Measurements from ENCODE around the gene HMG20B. TPM values are rescaled to one million over a fixed set of nuclear protein-coding genes. Genes with fewer than 3 reads are reported as not detected.

The HMG20B gene
- total RNA-seq, 5 donors from 2014 or later (not counting 1 experiment from before 2014, with no cell fraction given), result 38.0 to 81.6 (median 74.7) TPM

DNA sequence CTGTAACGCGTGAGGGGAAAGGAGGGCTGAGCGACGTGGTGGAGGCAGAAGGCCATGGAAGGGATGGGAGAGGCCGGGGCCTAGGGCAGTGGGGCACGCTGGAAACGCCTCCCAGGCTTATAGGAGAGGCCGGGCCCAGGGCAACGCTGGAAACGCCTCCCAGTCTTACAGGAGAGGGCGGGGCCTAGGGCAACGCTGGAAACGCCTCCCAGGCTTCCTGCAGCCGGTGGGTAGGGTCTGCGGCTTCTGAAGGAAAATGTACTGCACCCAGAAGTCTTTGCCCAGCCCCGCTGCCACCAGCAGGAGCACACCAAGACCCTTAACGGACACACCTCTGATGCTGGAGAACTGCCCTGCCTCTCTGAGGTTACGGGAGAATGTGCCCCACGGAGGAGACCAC, 44.7 kb downstream of the HMG20B start:
- H3K4me3 Mint-ChIP-seq, result peak overlapping the region in 1 of 3 donors; percentile 57
- H3K27ac Mint-ChIP-seq, result peak overlapping the region in 1 of 2 donors; percentile 16
- POLR2A ChIA-PET, result no interaction called here
- Histone ChIP-seq H3K36me3 (ENCODE audit: control insufficient read depth in 2 of 2, extremely low read depth in 1 of 2, insufficient read depth in 1 of 2, low read length in 1 of 2) (peaks cover 20 to 33% of the 10 kb centered on the region in 2 donors), H3K27me3 (replicated peaks in 1 of 2; ENCODE audit: control insufficient read depth in 2 of 2, extremely low read depth in 1 of 2, insufficient read depth in 2 of 2, low read length in 1 of 2) (no peaks in the 10 kb centered on the region), H3K4me1 (ENCODE audit: control insufficient read depth in 1 of 2, extremely low read depth in 1 of 2, insufficient read depth in 2 of 2, low read length in 2 of 2) (peaks cover 6 to 11% of the 10 kb centered on the region in 2 experiments), H3K9me3 (no peaks in the 10 kb centered on the region), H3K4me3 (ENCODE audit: control insufficient read depth in 1 of 2, extremely low read depth in 1 of 2, low read length in 1 of 2) (peak overlapping the region in 1 of 2 donors; percentile 38), H3K27ac (ENCODE audit: low read length) (no peak overlapping the region)
- ATAC-seq (replicated peaks in 1 of 4) (peak; percentile 41 to 81 (median 52)), DNase-seq (peak in 18 of 35 experiments; percentile 6 to 40 (median 24))
- 55% methylated on average over 17 of the region's 19 CpGs for WGBS (ENCODE audit: insufficient coverage)
- H3K9me3 Mint-ChIP-seq, result no peaks in the 10 kb centered on the region
- no peaks in the 10 kb centered on the region for H3K36me3 Mint-ChIP-seq
- H3K4me1 Mint-ChIP-seq, result peaks cover 9 to 12% (median 11%) of the 10 kb centered on the region in 3 donors
- CTCF ChIA-PET, result no interaction called here
- H3K27me3 Mint-ChIP-seq, result no peaks in the 10 kb centered on the region

DNA sequence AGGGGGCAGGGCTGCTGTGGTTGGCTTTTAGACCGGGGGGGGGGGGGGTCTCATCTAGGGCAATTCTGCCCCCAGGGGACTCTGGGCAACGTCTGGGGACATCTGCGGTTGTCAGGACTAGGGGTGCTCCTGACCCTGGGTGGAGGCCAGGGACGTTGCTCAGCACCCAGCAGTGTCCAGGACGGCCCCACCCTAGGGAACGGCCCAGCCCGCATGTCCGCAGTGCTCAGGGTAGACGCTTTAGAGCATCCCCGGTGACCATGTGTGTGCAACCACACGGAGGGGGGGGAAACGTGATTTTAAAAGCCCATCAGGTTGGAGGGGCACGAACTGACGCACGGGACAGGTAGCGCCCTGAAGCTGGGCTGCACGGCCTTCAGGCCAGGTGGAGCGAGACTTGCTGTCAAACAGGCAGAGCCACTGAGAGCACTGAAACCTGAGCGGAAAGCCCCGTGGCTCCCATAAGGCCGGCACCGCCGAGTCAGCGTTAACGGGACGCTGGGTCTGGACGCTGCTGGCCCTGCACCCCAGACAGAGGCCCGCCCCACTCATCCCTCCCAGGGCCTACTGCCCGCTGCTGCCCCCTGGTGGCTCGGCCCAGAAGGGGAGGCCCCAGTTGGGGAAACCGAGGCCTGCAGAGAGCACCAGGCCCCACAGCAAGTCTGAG, 45.5 kb downstream of the HMG20B start:
- Histone ChIP-seq H3K27me3 (replicated peaks in 1 of 2; ENCODE audit: control insufficient read depth in 2 of 2, extremely low read depth in 1 of 2, insufficient read depth in 2 of 2, low read length in 1 of 2) (no peaks in the 10 kb centered on the region), H3K4me3 (ENCODE audit: control insufficient read depth in 1 of 2, extremely low read depth in 1 of 2, low read length in 1 of 2) (no peak overlapping the region), H3K9me3 (no peaks in the 10 kb centered on the region), H3K27ac (ENCODE audit: low read length) (no peak overlapping the region), H3K36me3 (ENCODE audit: control insufficient read depth in 2 of 2, extremely low read depth in 1 of 2, insufficient read depth in 1 of 2, low read length in 1 of 2) (peaks cover 17 to 36% of the 10 kb centered on the region in 2 donors), H3K4me1 (ENCODE audit: control insufficient read depth in 1 of 2, extremely low read depth in 1 of 2, insufficient read depth in 2 of 2, low read length in 2 of 2) (peaks cover 6 to 11% of the 10 kb centered on the region in 2 experiments)
- no peak overlapping the region for H3K27ac Mint-ChIP-seq
- ChIA-PET CTCF (no interaction called here), POLR2A (no interaction called here)
- H3K36me3 Mint-ChIP-seq, result no peaks in the 10 kb centered on the region
- H3K27me3 Mint-ChIP-seq, result no peaks in the 10 kb centered on the region
- DNase-seq (peak in 26 of 35 experiments; percentile 10 to 64 (median 34)), ATAC-seq (replicated peaks in 1 of 4) (peak; percentile 61 to 67 (median 63))
- WGBS (ENCODE audit: insufficient coverage), result 77% methylated on average over 29 of the region's 31 CpGs
- H3K4me1 Mint-ChIP-seq, result peaks cover 11 to 14% (median 11%) of the 10 kb centered on the region in 3 donors
- H3K9me3 Mint-ChIP-seq, result no peaks in the 10 kb centered on the region
- no peak overlapping the region for H3K4me3 Mint-ChIP-seq

DNA sequence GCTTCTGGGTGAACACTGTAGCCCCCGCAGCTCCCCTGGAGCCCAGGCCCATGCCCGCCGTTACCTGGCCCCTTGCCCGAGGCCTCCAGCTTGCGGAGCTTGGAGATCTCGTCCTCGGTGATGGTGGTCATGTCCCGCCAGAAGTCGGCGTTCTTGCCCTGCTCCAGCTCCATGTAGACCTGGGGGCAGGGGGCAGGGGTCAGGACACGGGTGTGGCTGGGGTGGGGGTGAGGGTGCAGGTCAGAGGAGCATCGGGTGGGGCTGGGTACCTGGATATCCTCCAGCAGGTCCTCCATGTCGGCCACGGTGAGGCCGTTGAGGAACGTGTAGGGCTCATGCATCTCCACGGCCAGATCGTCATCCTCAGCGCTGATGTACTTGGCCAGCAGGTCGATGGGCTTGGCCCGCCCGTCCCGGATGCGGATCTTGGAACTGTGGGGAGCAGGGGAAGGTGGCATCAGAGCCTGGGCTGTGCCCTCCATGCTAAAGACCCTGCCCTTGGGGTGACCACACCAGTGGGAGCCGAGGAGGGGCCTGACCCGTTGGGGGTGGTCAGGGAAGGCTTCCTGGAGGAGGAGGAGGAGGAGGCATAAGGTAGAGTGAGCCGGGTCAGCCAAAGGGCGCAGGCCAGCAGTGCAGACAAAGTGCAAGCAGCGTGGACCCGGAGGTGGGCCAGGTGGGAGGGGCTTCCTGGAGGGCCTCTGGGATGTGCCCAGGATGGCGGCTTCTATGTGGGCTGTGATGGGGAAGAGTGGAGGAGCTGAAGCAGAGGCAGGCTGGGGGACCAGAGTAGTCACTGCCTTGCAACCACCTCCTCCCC, 46.3 kb downstream of the HMG20B start:
- ATAC-seq (replicated peaks in 1 of 4) (no peak), DNase-seq (no peak)
- Histone ChIP-seq H3K36me3 (ENCODE audit: control insufficient read depth in 2 of 2, extremely low read depth in 1 of 2, insufficient read depth in 1 of 2, low read length in 1 of 2) (peaks cover 14 to 33% of the 10 kb centered on the region in 2 donors), H3K27ac (ENCODE audit: low read length) (no peak overlapping the region), H3K4me1 (ENCODE audit: control insufficient read depth in 1 of 2, extremely low read depth in 1 of 2, insufficient read depth in 2 of 2, low read length in 2 of 2) (peaks cover 6 to 12% of the 10 kb centered on the region in 2 experiments), H3K4me3 (ENCODE audit: control insufficient read depth in 1 of 2, extremely low read depth in 1 of 2, low read length in 1 of 2) (no peak overlapping the region), H3K27me3 (replicated peaks in 1 of 2; ENCODE audit: control insufficient read depth in 2 of 2, extremely low read depth in 1 of 2, insufficient read depth in 2 of 2, low read length in 1 of 2) (no peaks in the 10 kb centered on the region), H3K9me3 (no peaks in the 10 kb centered on the region)
- no peak overlapping the region for H3K4me3 Mint-ChIP-seq
- H3K27ac Mint-ChIP-seq, result no peak overlapping the region
- H3K36me3 Mint-ChIP-seq, result no peaks in the 10 kb centered on the region
- CTCF ChIA-PET, result no interaction called here
- WGBS (ENCODE audit: insufficient coverage), result 95% methylated on average over 24 of the region's 31 CpGs
- H3K4me1 Mint-ChIP-seq, result peaks cover 12 to 15% (median 13%) of the 10 kb centered on the region in 3 donors
- POLR2A ChIA-PET, result no interaction called here
- no peaks in the 10 kb centered on the region for H3K9me3 Mint-ChIP-seq
- no peaks in the 10 kb centered on the region for H3K27me3 Mint-ChIP-seq

DNA sequence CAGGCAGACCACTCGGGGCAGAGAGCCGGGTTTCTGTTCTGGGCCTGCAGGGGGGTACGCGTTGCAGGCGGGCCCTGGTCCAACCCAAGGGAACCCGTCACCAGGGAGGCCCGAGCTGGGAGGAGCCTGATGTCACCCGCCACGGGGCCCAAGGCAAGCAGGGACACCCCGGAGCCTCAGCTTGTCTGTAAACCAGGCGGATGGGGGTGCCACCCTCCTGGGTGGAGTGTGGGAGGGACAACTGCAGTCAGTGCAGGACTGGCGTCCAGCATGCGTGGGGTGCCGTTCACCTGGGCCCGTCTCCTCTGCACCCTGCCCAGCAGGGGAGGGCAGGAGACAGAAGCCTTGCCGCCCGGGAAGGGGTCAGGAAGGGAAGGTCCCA, 46.9 kb downstream of the HMG20B start:
- Histone ChIP-seq H3K4me3 (ENCODE audit: control insufficient read depth in 1 of 2, extremely low read depth in 1 of 2, low read length in 1 of 2) (no peak overlapping the region), H3K27me3 (replicated peaks in 1 of 2; ENCODE audit: control insufficient read depth in 2 of 2, extremely low read depth in 1 of 2, insufficient read depth in 2 of 2, low read length in 1 of 2) (no peaks in the 10 kb centered on the region), H3K4me1 (ENCODE audit: control insufficient read depth in 1 of 2, extremely low read depth in 1 of 2, insufficient read depth in 2 of 2, low read length in 2 of 2) (peaks cover 6 to 18% of the 10 kb centered on the region in 2 experiments), H3K36me3 (ENCODE audit: control insufficient read depth in 2 of 2, extremely low read depth in 1 of 2, insufficient read depth in 1 of 2, low read length in 1 of 2) (peaks cover 12 to 33% of the 10 kb centered on the region in 2 donors), H3K27ac (ENCODE audit: low read length) (no peak overlapping the region), H3K9me3 (no peaks in the 10 kb centered on the region)
- WGBS (ENCODE audit: insufficient coverage), result 94% methylated on average over 15 of the region's 17 CpGs
- no peak overlapping the region for H3K4me3 Mint-ChIP-seq
- H3K27ac Mint-ChIP-seq, result no peak overlapping the region
- H3K4me1 Mint-ChIP-seq, result peaks cover 18 to 21% (median 19%) of the 10 kb centered on the region in 3 donors
- ATAC-seq (replicated peaks in 1 of 4) (no peak), DNase-seq (no peak)
- H3K36me3 Mint-ChIP-seq, result no peaks in the 10 kb centered on the region
- H3K9me3 Mint-ChIP-seq, result no peaks in the 10 kb centered on the region
- H3K27me3 Mint-ChIP-seq, result no peaks in the 10 kb centered on the region
- POLR2A ChIA-PET, result no interaction called here
- CTCF ChIA-PET, result no interaction called here

DNA sequence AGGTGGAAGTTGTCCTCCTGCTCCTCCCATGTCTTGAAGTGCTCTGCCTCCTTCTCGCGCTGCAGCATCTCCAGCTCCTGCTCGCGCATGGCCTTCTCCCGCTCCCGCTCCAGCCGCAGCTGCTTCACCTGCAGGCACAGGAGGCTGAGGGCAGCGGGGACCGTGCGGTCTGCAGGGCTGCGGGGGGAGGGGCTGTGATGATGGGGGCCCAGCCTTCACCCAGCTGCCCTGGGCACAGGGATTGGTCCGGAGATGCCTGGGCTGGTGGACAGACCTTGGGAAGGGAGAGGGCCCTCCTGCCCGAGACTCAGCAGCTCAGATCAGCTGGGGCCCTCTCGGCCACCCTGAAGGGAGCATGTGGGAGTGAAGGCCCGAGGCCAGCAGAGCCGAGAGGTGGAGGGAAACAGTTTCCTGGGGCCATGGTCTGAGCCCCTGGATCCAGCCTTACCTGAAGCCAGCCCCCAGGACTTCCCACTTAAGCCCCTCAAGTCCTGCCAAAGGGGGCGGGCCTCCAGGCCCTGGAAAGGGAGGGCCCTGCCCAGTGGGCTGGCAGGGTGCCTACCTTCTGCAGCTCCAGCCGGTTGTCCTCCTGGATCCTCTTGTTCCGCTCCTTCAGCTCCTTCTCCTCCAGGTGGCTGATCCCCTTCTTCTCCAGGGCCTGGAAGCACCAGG, 47.5 kb downstream of the HMG20B start:
- ChIA-PET CTCF (interaction anchor here in 1 of 2 donors (0.6 kb wide), 1 partner anchor 141 kb away, joined by 4 read pairs; no protein-coding TSS in a partner anchor), POLR2A (no interaction called here)
- Histone ChIP-seq H3K4me1 (ENCODE audit: control insufficient read depth in 1 of 2, extremely low read depth in 1 of 2, insufficient read depth in 2 of 2, low read length in 2 of 2) (peaks cover 6 to 25% of the 10 kb centered on the region in 2 experiments), H3K27ac (ENCODE audit: low read length) (no peak overlapping the region), H3K27me3 (replicated peaks in 1 of 2; ENCODE audit: control insufficient read depth in 2 of 2, extremely low read depth in 1 of 2, insufficient read depth in 2 of 2, low read length in 1 of 2) (no peaks in the 10 kb centered on the region), H3K36me3 (ENCODE audit: control insufficient read depth in 2 of 2, extremely low read depth in 1 of 2, insufficient read depth in 1 of 2, low read length in 1 of 2) (peaks cover 12 to 33% of the 10 kb centered on the region in 2 donors), H3K4me3 (ENCODE audit: control insufficient read depth in 1 of 2, extremely low read depth in 1 of 2, low read length in 1 of 2) (no peak overlapping the region), H3K9me3 (no peaks in the 10 kb centered on the region)
- Mint-ChIP-seq H3K27me3 (no peaks in the 10 kb centered on the region), H3K27ac (no peak overlapping the region), H3K9me3 (no peaks in the 10 kb centered on the region), H3K4me1 (peaks cover 20 to 27% (median 22%) of the 10 kb centered on the region in 3 donors), H3K4me3 (no peak overlapping the region), H3K36me3 (no peaks in the 10 kb centered on the region)
- ATAC-seq (replicated peaks in 1 of 4) (no peak), DNase-seq (no peak)
- WGBS (ENCODE audit: insufficient coverage), result 95% methylated on average over 15 of the region's 19 CpGs

DNA sequence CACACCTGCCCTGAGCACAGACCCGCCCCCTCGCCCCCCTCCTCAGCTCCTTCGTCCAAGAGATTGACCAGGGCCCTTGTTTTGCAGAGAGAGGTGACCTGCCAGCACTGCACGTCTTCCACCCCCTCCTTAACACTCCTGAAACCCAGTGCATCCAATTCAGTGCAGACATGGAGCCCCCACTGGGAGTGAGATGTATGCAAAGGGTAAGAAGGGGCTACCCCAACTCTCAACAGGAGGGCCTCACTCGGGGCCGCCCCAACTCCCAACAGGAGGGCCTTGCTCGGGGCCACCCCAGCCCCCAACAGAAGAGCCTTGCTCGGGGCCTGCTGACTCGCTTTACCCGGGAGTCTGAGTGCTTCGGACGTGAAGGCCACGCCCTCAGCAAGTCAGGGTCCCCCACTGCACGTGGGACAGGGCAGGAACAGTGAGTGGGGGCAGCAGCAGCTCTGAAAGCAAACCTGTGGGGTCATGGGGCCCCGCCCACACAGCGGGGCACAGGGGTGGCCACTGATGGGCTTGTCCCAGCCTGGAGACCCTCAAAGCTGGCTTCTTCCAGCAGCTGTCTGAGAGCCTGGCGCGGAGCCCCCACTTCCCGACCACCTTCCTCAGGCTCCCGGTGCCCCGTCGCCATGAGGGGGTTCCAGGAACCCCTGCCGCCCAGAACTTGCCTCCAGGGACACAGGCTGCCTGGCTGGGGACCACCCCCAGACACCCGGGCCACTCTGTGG, 48.2 kb downstream of the HMG20B start:
- H3K9me3 ChIP-seq, result no peaks in the 10 kb centered on the region
- Mint-ChIP-seq H3K27ac (no peak overlapping the region), H3K27me3 (no peaks in the 10 kb centered on the region), H3K4me1 (peaks cover 23 to 31% (median 27%) of the 10 kb centered on the region in 3 donors), H3K4me3 (no peak overlapping the region), H3K36me3 (no peaks in the 10 kb centered on the region), H3K9me3 (no peaks in the 10 kb centered on the region)
- peaks cover 11 to 32% of the 10 kb centered on the region in 2 experiments for H3K4me1 ChIP-seq (ENCODE audit: control insufficient read depth in 1 of 2, extremely low read depth in 1 of 2, insufficient read depth in 2 of 2, low read length in 2 of 2)
- 95% methylated on average over 22 of the region's 24 CpGs for WGBS (ENCODE audit: insufficient coverage)
- H3K27me3 ChIP-seq (replicated peaks in 1 of 2; ENCODE audit: control insufficient read depth in 2 of 2, extremely low read depth in 1 of 2, insufficient read depth in 2 of 2, low read length in 1 of 2), result no peaks in the 10 kb centered on the region
- H3K27ac ChIP-seq (ENCODE audit: low read length), result no peak overlapping the region
- no peak for DNase-seq
- CTCF ChIA-PET, result interaction anchor here in 1 of 2 donors (0.6 kb wide), 1 partner anchor 142 kb away, joined by 4 read pairs; no protein-coding TSS in a partner anchor
- H3K36me3 ChIP-seq (ENCODE audit: control insufficient read depth in 2 of 2, extremely low read depth in 1 of 2, insufficient read depth in 1 of 2, low read length in 1 of 2), result peaks cover 12 to 30% of the 10 kb centered on the region in 2 donors
- ATAC-seq (replicated peaks in 1 of 4), result no peak
- POLR2A ChIA-PET, result no interaction called here
- H3K4me3 ChIP-seq (ENCODE audit: control insufficient read depth in 1 of 2, extremely low read depth in 1 of 2, low read length in 1 of 2), result no peak overlapping the region
